Activated CD8-positive, alpha-beta T cell treated with anti-CD3 and anti-CD28 coated beads, Interleukin-2, amount 10 ng/mL, durations not matched to agents 7 days and 5 days (primary cell): ENCODE data around the gene HTT. TPM values are rescaled to one million over a fixed set of nuclear protein-coding genes. Genes with fewer than 3 reads are reported as not detected.
"Not testable (repeated sequence)": the region's sequence is repeated elsewhere in the genome, so short reads cannot be mapped to it uniquely, and the experiment has no call there.

ENCODE experiments used
- ATAC-seq: fragments of 150-1000 bp; cut with Tn5 transposase; one replicate; pipeline ENCODE4 v1.10.0; 2021; ENCODE audit warnings: moderate library complexity
- CTCF ChIA-PET: fragments of 350-600 bp; sonication (Branson Sonifier 250); formaldehyde crosslinking; loops from one replicate; lab custom pipeline; 2021; ENCODE audit warnings: antibody characterized with exemption; lab: Charles Lee
- POLR2A ChIA-PET: fragments of 350-600 bp; sonication (Branson Sonifier 250); formaldehyde crosslinking; loops from one replicate; lab custom pipeline; 2021; ENCODE audit warnings: antibody characterized with exemption; lab: Charles Lee
- DNase-seq: peaks from one replicate; pipeline ENCODE4 v3.0.0-alpha.2; 2020
- H3K27ac Mint-ChIP-seq: one replicate; pipeline ENCODE4 v1.8.0; 2021; ENCODE audit warnings: mild to moderate bottlenecking, mixed read lengths
- H3K27me3 Mint-ChIP-seq: one replicate; pipeline ENCODE4 v1.8.0; 2021; ENCODE audit warnings: low read depth, mixed read lengths
- H3K36me3 Mint-ChIP-seq: one replicate; pipeline ENCODE4 v1.8.0; 2021; ENCODE audit warnings: low read depth, mixed read lengths
- H3K4me1 Mint-ChIP-seq: one replicate; pipeline ENCODE4 v1.8.0; 2021; ENCODE audit warnings: low read depth, mixed read lengths
- H3K4me3 Mint-ChIP-seq: one replicate; pipeline ENCODE4 v1.8.0; 2021; ENCODE audit warnings: mild to moderate bottlenecking, mixed read lengths
- H3K9me3 Mint-ChIP-seq: one replicate; pipeline ENCODE4 v1.8.0; 2022; ENCODE audit warnings: mixed read lengths; ENCODE audit not compliant: insufficient read depth
- total RNA-seq, 2 experiments: library from RNA; stranded (reverse); gene quantifications; one replicate each; pipeline ENCODE4 v1.2.3, GENCODE V29; 2021

HTT gene
- total RNA-seq, 2 experiments from 2014 or later = 51.2 to 58.0 TPM

- H3K4me1 Mint-ChIP-seq = peaks cover 16% of the 10 kb centered on the region
- H3K27ac Mint-ChIP-seq, H3K4me3 Mint-ChIP-seq, H3K36me3 Mint-ChIP-seq, H3K27me3 Mint-ChIP-seq, POLR2A ChIA-PET, CTCF ChIA-PET, DNase-seq, ATAC-seq: not testable (repeated sequence)
- peaks cover 14% of the 10 kb centered on the region for H3K9me3 Mint-ChIP-seq
Observed at GRCh38 chr4:3051141-3051897, 23.2 kb upstream of the HTT start.

- no peak for ATAC-seq
- ChIA-PET CTCF (no interaction called here), POLR2A (no interaction called here)
Observed at GRCh38 chr4:3054169-3054759, 20.2 kb upstream of the HTT start.

GRCh38 chr4:3059943-3060342, 14.5 kb upstream of the HTT start:
- H3K27ac Mint-ChIP-seq = no peak overlapping the region
- CTCF ChIA-PET = no interaction called here
- no peak overlapping the region for H3K4me3 Mint-ChIP-seq
- ATAC-seq (no peak), DNase-seq (no peak)
- POLR2A ChIA-PET = no interaction called here
- H3K36me3 Mint-ChIP-seq = peaks cover 6% of the 10 kb centered on the region
- H3K27me3 Mint-ChIP-seq = peaks cover 4% of the 10 kb centered on the region
- H3K9me3 Mint-ChIP-seq = peaks cover 14% of the 10 kb centered on the region
- H3K4me1 Mint-ChIP-seq = no peaks in the 10 kb centered on the region

More at GRCh38 chr4:3054169-3054759, 20.2 kb upstream of the HTT start:
- no peak for DNase-seq
- H3K36me3 Mint-ChIP-seq = peaks cover 9% of the 10 kb centered on the region
- H3K4me3 Mint-ChIP-seq = no peak overlapping the region
- H3K9me3 Mint-ChIP-seq = peaks cover 19% of the 10 kb centered on the region
- peaks cover 6% of the 10 kb centered on the region for H3K27me3 Mint-ChIP-seq
- no peak overlapping the region for H3K27ac Mint-ChIP-seq
- H3K4me1 Mint-ChIP-seq = no peaks in the 10 kb centered on the region

GRCh38 chr4:3060946-3061345, 13.5 kb upstream of the HTT start:
- no peak overlapping the region for H3K4me3 Mint-ChIP-seq
- H3K36me3 Mint-ChIP-seq = peaks cover 1% of the 10 kb centered on the region
- peaks cover 9% of the 10 kb centered on the region for H3K9me3 Mint-ChIP-seq
- no peaks in the 10 kb centered on the region for H3K4me1 Mint-ChIP-seq
- DNase-seq (no peak), ATAC-seq (no peak)
- POLR2A ChIA-PET = no interaction called here
- H3K27ac Mint-ChIP-seq = no peak overlapping the region
- peaks cover 4% of the 10 kb centered on the region for H3K27me3 Mint-ChIP-seq
- CTCF ChIA-PET = no interaction called here

GRCh38 chr4:3062471-3062870, 12.0 kb upstream of the HTT start:
- Mint-ChIP-seq H3K27me3 (peaks cover 4% of the 10 kb centered on the region), H3K9me3 (no peaks in the 10 kb centered on the region), H3K4me1 (no peaks in the 10 kb centered on the region), H3K36me3 (no peaks in the 10 kb centered on the region), H3K4me3 (no peak overlapping the region), H3K27ac (no peak overlapping the region)
- ChIA-PET CTCF (no interaction called here), POLR2A (no interaction called here)
- DNase-seq (no peak), ATAC-seq (no peak)

GRCh38 chr4:3065551-3065950, 8.9 kb upstream of the HTT start:
- H3K4me1 Mint-ChIP-seq = no peaks in the 10 kb centered on the region
- ChIA-PET CTCF (no interaction called here), POLR2A (no interaction called here)
- no peaks in the 10 kb centered on the region for H3K9me3 Mint-ChIP-seq
- H3K36me3 Mint-ChIP-seq = no peaks in the 10 kb centered on the region
- DNase-seq = no peak
- no peak overlapping the region for H3K27ac Mint-ChIP-seq
- H3K27me3 Mint-ChIP-seq = peaks cover 2% of the 10 kb centered on the region
- no peak overlapping the region for H3K4me3 Mint-ChIP-seq
- ATAC-seq = no peak

- no peaks in the 10 kb centered on the region for H3K27me3 Mint-ChIP-seq
- H3K4me1 Mint-ChIP-seq = no peaks in the 10 kb centered on the region
- CTCF ChIA-PET = no interaction called here
- H3K9me3 Mint-ChIP-seq = no peaks in the 10 kb centered on the region
- no peak for DNase-seq
- H3K4me3 Mint-ChIP-seq = no peak overlapping the region
- ATAC-seq = no peak
- no peak overlapping the region for H3K27ac Mint-ChIP-seq
- POLR2A ChIA-PET = no interaction called here
- H3K36me3 Mint-ChIP-seq = no peaks in the 10 kb centered on the region
Observed at GRCh38 chr4:3066836-3067400, 7.6 kb upstream of the HTT start.

- no peak overlapping the region for H3K27ac Mint-ChIP-seq
- CTCF ChIA-PET = no interaction called here
- POLR2A ChIA-PET = no interaction called here
Observed at GRCh38 chr4:3067473-3068001, 6.9 kb upstream of the HTT start.

GRCh38 chr4:3069661-3070199, 4.8 kb upstream of the HTT start:
- CTCF ChIA-PET = no interaction called here
- Mint-ChIP-seq H3K27ac (no peak overlapping the region), H3K4me1 (no peaks in the 10 kb centered on the region), H3K27me3 (no peaks in the 10 kb centered on the region), H3K4me3 (no peak overlapping the region), H3K9me3 (no peaks in the 10 kb centered on the region), H3K36me3 (no peaks in the 10 kb centered on the region)
- POLR2A ChIA-PET = no interaction called here
- DNase-seq (no peak), ATAC-seq (no peak)

More at GRCh38 chr4:3067473-3068001, 6.9 kb upstream of the HTT start:
- H3K4me1 Mint-ChIP-seq = no peaks in the 10 kb centered on the region
- no peaks in the 10 kb centered on the region for H3K36me3 Mint-ChIP-seq
- no peak overlapping the region for H3K4me3 Mint-ChIP-seq
- no peak for ATAC-seq
- DNase-seq = no peak
- no peaks in the 10 kb centered on the region for H3K27me3 Mint-ChIP-seq
- H3K9me3 Mint-ChIP-seq = no peaks in the 10 kb centered on the region

- peaks cover 7% of the 10 kb centered on the region for H3K4me1 Mint-ChIP-seq
- no peak overlapping the region for H3K4me3 Mint-ChIP-seq
- no peaks in the 10 kb centered on the region for H3K9me3 Mint-ChIP-seq
- H3K27ac Mint-ChIP-seq = no peak overlapping the region
- ATAC-seq = no peak
- no peak for DNase-seq
- ChIA-PET CTCF (interaction anchor here (1.2 kb wide), 1 partner anchor 26 kb away, joined by 3 read pairs; no protein-coding TSS in a partner anchor), POLR2A (no interaction called here)
- H3K27me3 Mint-ChIP-seq = no peaks in the 10 kb centered on the region
- H3K36me3 Mint-ChIP-seq = no peaks in the 10 kb centered on the region
Observed at GRCh38 chr4:3070709-3071500, 3.6 kb upstream of the HTT start.

- no peaks in the 10 kb centered on the region for H3K27me3 Mint-ChIP-seq
- DNase-seq (no peak), ATAC-seq (no peak)
- H3K9me3 Mint-ChIP-seq = no peaks in the 10 kb centered on the region
- ChIA-PET CTCF (interaction anchor here (0.5 to 1.2 kb wide), 2 partner anchors 27 to 371 kb away, joined by 3 read pairs; no protein-coding TSS in a partner anchor), POLR2A (no interaction called here)
- H3K4me1 Mint-ChIP-seq = peaks cover 15% of the 10 kb centered on the region
- H3K4me3 Mint-ChIP-seq = no peak overlapping the region
- no peaks in the 10 kb centered on the region for H3K36me3 Mint-ChIP-seq
- H3K27ac Mint-ChIP-seq = no peak overlapping the region
Observed at GRCh38 chr4:3071811-3072210, 2.7 kb upstream of the HTT start.
